ENCODE results near the gene NRCAM. TPM values are rescaled to one million over a fixed set of nuclear protein-coding genes. Genes with fewer than 3 reads are reported as not detected.

Gene NRCAM
- total RNA-seq, 1 donor from 2014 or later, result 7.9 TPM

GRCh38 chr7:108201766-108202165 is 254.5 kb downstream of the NRCAM start:
- Histone ChIP-seq H3K27ac (no peak overlapping the region), H3K4me1 (no peaks in the 10 kb centered on the region), H3K27me3 (no peaks in the 10 kb centered on the region), H3K4me3 (no peak overlapping the region), H3K36me3 (no peaks in the 10 kb centered on the region), H3K9me3 (no peaks in the 10 kb centered on the region)
- no peak for DNase-seq (ENCODE audit: extremely low spot score in 2 of 2)
- intact Hi-C loops (cut with DNase I), result no loop called here
- TF ChIP-seq POLR2A (IDR thresholded peaks at IDR 0.05) (no peak), CTCF (IDR thresholded peaks at IDR 0.05) (no peak), POLR2AphosphoS5 (IDR thresholded peaks at IDR 0.05; ENCODE audit: insufficient read depth in 1 of 2, low read depth in 1 of 2) (no peak)

- intact Hi-C loops (cut with DNase I), result no loop called here
- Histone ChIP-seq H3K36me3 (no peaks in the 10 kb centered on the region), H3K4me3 (no peak overlapping the region), H3K27me3 (no peaks in the 10 kb centered on the region), H3K4me1 (no peaks in the 10 kb centered on the region), H3K27ac (no peak overlapping the region), H3K9me3 (no peaks in the 10 kb centered on the region)
- TF ChIP-seq CTCF (IDR thresholded peaks at IDR 0.05), result no peak
- no peak for TF ChIP-seq POLR2A (IDR thresholded peaks at IDR 0.05)
- no peak for TF ChIP-seq POLR2AphosphoS5 (IDR thresholded peaks at IDR 0.05; ENCODE audit: insufficient read depth in 1 of 2, low read depth in 1 of 2)
- no peak for DNase-seq (ENCODE audit: extremely low spot score in 2 of 2)
These were observed 255.9 kb downstream of the NRCAM start for GRCh38 chr7:108200326-108200725.

- no peaks in the 10 kb centered on the region for H3K27me3 ChIP-seq
- H3K4me3 ChIP-seq, result no peak overlapping the region
- intact Hi-C loops (cut with DNase I), result no loop called here
- H3K36me3 ChIP-seq, result no peaks in the 10 kb centered on the region
- no peak overlapping the region for H3K27ac ChIP-seq
- no peak for DNase-seq (ENCODE audit: extremely low spot score in 2 of 2)
- TF ChIP-seq POLR2A (IDR thresholded peaks at IDR 0.05) (no peak), CTCF (IDR thresholded peaks at IDR 0.05) (no peak), POLR2AphosphoS5 (IDR thresholded peaks at IDR 0.05; ENCODE audit: insufficient read depth in 1 of 2, low read depth in 1 of 2) (no peak)
- no peaks in the 10 kb centered on the region for H3K4me1 ChIP-seq
- H3K9me3 ChIP-seq, result no peaks in the 10 kb centered on the region
These were observed 258.7 kb downstream of the NRCAM start for GRCh38 chr7:108197371-108198091.

- intact Hi-C loops (cut with DNase I), result no loop called here
- Histone ChIP-seq H3K4me3 (no peak overlapping the region), H3K4me1 (no peaks in the 10 kb centered on the region), H3K36me3 (no peaks in the 10 kb centered on the region), H3K9me3 (no peaks in the 10 kb centered on the region), H3K27ac (no peak overlapping the region), H3K27me3 (no peaks in the 10 kb centered on the region)
- TF ChIP-seq CTCF (IDR thresholded peaks at IDR 0.05) (no peak), POLR2AphosphoS5 (IDR thresholded peaks at IDR 0.05; ENCODE audit: insufficient read depth in 1 of 2, low read depth in 1 of 2) (no peak), POLR2A (IDR thresholded peaks at IDR 0.05) (no peak)
- no peak for DNase-seq (ENCODE audit: extremely low spot score in 2 of 2)
These were observed 260.2 kb downstream of the NRCAM start for GRCh38 chr7:108196004-108196403.

Data from vagina (tissue), 2 donors.